RWPE1 (cell line): Measurements from ENCODE around the gene HEMK1.

ENCODE experiments used
- CTCF ChIA-PET: fragments of 350-600 bp; sonication (Branson Sonifier 250); formaldehyde crosslinking; extraction: SDS; loops from one replicate; lab custom pipeline; 2021; lab: Yijun Ruan, JAX
- POLR2A ChIA-PET: fragments of 400-600 bp; formaldehyde crosslinking; extraction: SDS; loops from one replicate; lab custom pipeline; 2020; ENCODE audit warnings: antibody characterized with exemption; ENCODE audit not compliant: low non-redundant PET; lab: Yijun Ruan, JAX
- DNase-seq: peaks from one replicate; pipeline ENCODE4 v3.0.0; 2012; ENCODE audit warnings: low spot score
- H3K27ac ChIP-seq: fragments of 450-650 bp; 2 replicates; pipeline ENCODE4 v1.5.1; 2017
- TF ChIP-seq, protein P1 (sequence below): fragments of 450-650 bp; conservative IDR thresholded peaks from 2 replicates; pipeline ENCODE4 v1.5.1; 2017; ENCODE audit warnings: low read depth, mild to moderate bottlenecking

The HEMK1 gene

DNA sequence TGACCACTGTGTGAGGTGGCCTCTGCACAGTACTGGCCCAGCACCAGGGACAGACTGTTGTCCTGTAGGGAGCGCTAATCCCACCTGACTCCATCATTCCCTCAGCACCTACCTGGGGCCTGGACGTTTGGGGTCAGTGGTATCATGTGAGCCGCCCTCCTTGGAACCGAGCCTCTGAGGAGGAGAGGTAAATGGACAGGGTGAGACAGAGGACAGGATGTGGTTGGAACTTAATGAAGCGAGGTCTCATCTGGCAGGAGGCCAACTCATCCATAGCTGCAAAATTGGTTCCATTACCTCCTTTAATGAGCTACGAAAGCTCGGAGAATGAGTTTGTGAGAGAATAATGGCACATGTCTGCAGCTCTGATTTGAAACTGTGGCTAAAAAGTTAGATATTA is 61.6 kb downstream of the HEMK1 start:
- POLR2A ChIA-PET, result no interaction called here
- CTCF ChIA-PET, result no interaction called here
- DNase-seq, result no peak
- peak overlapping the region; percentile 81 for H3K27ac ChIP-seq
- TF ChIP-seq, protein P1, sequence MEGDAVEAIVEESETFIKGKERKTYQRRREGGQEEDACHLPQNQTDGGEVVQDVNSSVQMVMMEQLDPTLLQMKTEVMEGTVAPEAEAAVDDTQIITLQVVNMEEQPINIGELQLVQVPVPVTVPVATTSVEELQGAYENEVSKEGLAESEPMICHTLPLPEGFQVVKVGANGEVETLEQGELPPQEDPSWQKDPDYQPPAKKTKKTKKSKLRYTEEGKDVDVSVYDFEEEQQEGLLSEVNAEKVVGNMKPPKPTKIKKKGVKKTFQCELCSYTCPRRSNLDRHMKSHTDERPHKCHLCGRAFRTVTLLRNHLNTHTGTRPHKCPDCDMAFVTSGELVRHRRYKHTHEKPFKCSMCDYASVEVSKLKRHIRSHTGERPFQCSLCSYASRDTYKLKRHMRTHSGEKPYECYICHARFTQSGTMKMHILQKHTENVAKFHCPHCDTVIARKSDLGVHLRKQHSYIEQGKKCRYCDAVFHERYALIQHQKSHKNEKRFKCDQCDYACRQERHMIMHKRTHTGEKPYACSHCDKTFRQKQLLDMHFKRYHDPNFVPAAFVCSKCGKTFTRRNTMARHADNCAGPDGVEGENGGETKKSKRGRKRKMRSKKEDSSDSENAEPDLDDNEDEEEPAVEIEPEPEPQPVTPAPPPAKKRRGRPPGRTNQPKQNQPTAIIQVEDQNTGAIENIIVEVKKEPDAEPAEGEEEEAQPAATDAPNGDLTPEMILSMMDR, result no peak

DNA sequence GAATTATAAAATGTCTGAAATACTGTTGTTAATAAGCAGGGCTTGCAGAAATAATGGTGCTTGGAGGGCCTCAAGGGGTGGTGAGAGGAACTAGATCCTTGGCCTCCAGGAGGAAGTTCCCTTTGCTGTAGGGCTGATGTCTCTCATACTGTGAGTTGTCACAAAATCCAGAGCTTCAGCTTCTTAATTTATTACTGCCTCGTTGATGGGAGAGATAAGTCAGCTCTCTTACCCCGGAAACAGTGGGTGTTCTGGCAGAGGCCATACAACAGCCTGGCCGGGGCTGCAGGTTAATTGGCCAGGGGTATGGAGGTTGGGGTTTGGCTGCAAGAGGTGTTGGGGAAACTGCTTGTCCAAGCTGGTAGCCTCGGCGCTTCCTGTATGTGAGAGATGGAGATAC is 63.1 kb downstream of the HEMK1 start:
- DNase-seq, result no peak
- ChIA-PET CTCF (no interaction called here), POLR2A (no interaction called here)
- peak overlapping the region; percentile 48 for H3K27ac ChIP-seq
- TF ChIP-seq, protein P1, result no peak

DNA sequence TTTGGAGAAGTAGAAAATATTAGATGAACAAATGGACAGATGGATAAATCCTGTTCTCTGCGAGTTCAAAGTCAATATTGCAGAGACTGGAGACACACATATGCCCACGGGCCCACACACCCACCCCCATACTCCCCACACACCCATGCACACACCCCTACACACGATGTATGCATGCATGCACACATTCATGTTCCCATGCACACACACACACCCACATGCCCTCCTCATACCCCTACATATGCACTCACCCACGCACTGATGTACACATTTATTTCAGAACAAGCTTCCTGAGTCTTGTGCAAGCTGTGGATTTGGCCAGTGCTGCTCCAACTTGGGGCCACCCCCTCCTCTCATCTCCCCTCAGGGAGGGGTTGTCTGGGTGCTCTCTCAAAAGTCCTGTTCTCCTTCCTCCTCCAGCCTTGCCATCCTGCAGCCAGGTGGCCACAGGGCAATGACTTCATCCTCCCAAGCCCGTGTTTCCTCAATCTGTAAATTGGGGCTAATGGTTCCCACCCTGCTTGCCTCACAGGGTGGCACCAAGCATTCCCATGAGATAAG is 64.0 kb downstream of the HEMK1 start:
- POLR2A ChIA-PET, result no interaction called here
- H3K27ac ChIP-seq, result peak overlapping the region; percentile 48
- CTCF ChIA-PET, result interaction anchor here (0.5 kb wide), 1 partner anchor 12 kb away, joined by 5 read pairs; no protein-coding TSS in a partner anchor
- TF ChIP-seq, protein P1, result no peak
- no peak for DNase-seq

DNA sequence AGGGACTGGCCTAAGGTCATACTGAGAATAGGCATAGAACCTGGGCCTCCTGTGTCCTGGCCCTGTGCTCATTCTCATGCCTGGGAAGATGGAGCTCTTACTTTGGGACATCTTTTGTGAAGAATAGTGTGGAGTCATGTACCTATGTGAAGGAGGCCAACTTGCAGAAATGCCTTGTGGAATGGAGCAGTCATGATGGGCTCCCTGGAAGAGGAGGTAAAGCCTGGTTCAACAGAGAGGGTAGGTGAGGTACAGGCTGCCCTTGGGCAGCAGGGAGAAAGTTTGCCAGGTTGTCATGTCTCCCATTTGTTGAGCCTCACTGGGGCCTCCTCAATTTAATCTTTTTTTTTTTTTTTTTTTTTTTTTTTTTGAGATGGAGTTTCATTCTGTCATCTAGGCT is 65.7 kb downstream of the HEMK1 start:
- no peak for DNase-seq
- ChIA-PET POLR2A (no interaction called here), CTCF (no interaction called here)
- TF ChIP-seq, protein P1, result no peak
- H3K27ac ChIP-seq, result no peak overlapping the region

DNA sequence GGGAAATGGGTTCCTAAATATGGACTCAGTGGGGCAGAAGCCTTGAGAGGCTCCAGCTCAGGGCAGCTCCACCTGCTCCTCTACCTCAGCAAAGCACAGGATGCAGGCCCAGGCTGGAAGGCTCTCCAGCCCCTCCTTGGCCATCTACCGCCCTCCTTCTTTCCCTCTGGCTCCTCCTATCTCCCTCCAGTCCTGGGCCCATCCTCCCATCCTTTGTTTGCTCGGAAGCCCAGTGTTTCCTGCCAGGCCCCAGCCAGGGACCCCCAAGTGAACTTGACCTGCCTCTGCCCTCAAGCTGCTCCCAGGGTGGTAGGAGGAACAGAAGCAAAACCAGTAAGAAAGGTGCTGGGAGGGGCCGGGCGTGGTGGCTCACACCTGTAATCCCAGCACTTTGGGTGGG is 67.7 kb downstream of the HEMK1 start:
- POLR2A ChIA-PET, result no interaction called here
- no peak for DNase-seq
- CTCF ChIA-PET, result no interaction called here
- H3K27ac ChIP-seq, result no peak overlapping the region
- TF ChIP-seq, protein P1, result no peak

DNA sequence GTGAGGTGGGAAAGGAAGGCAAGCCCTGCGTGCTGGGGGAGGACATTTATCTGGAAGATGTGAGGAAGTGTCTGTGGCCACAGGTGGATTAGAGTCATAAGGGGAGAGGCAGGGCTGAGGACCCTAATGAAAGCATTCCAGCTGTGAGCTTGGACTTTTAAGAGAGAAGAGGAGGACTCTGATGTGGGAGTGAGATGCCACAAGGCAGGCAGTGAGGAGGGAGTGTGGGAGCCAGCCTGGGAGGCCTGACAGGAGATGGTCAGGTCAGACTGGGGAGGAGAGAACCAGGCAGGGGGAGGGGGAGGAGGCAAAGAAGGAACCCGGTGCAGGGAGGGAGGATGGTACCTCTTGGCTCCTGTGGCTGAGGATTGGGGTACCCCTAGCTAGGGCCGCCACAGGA is 68.6 kb downstream of the HEMK1 start:
- TF ChIP-seq, protein P1, result no peak
- ChIA-PET POLR2A (no interaction called here), CTCF (no interaction called here)
- DNase-seq, result no peak
- H3K27ac ChIP-seq, result peak overlapping the region; percentile 19
